Measurements from ENCODE around the gene ASTN2.

- TF ChIP-seq CTCF (conservative IDR thresholded peaks at IDR 0.05) (no peak), ZFX (IDR thresholded peaks at IDR 0.05) (no peak)
Observed at GRCh38 chr9:117253261-117253660, 161.6 kb downstream of the ASTN2 start.
